Left cardiac atrium (tissue), 4 donors: ENCODE measurements around the gene CDKAL1. TPM values are rescaled to one million over a fixed set of nuclear protein-coding genes. Genes with fewer than 3 reads are reported as not detected.

Source experiments
- ATAC-seq, 2 donors: fragments of 200-7000 bp; cut with Tn5 transposase; one replicate each; pipeline ENCODE4 v1.9.1; 2020; ENCODE audit warnings: mild to moderate bottlenecking in 2 of 2, moderate library complexity in 2 of 2
- DNase-seq: peaks from one replicate; pipeline ENCODE4 v3.0.0-alpha.2; 2020
- intact Hi-C, 2 donors: fragments of 100-400 bp; cut with DNase I; formaldehyde crosslinking; loops; one replicate each; pipeline versions ENCODE4 v1.14.1 to v1.15.1; 2022 to 2023
- total RNA-seq, 2 donors: library from RNA; stranded (reverse); fragmentation: NEBNext Ultra II Directional; extraction: Animal tissue kit (Norgen Biotek cat#: 25700); gene quantifications; one replicate each; pipeline ENCODE4 v1.2.1, GENCODE V29; 2021
- donor health status: DM: no; HTN: yes; CAD: no.
- donor health status: DM: no; HTN: yes; CAD: no; lungs with severe emphysema.
- donor health status: DM: yes; HTN: yes; CAD: no.
- donor health status: Dilated cardiomyopathy.

CDKAL1 gene
- total RNA-seq, 2 donors from 2014 or later: 9.8 to 10.8 TPM

- intact Hi-C loops: no loop called here
- DNase-seq (no peak), ATAC-seq (no peak)
These were observed 668.3 kb downstream of the CDKAL1 start for GRCh38 chr6:21202521-21202920.

- ATAC-seq: no peak
These were observed 670.7 kb downstream of the CDKAL1 start for GRCh38 chr6:21204951-21205350.

GRCh38 chr6:21208081-21208795 lies 674.0 kb downstream of the CDKAL1 start:
- intact Hi-C loops: no loop called here
- no peak for DNase-seq
- no peak for ATAC-seq

More at GRCh38 chr6:21204951-21205350, 670.7 kb downstream of the CDKAL1 start:
- intact Hi-C loops: no loop called here
- no peak for DNase-seq

GRCh38 chr6:21208796-21209186 lies 674.5 kb downstream of the CDKAL1 start:
- intact Hi-C loops: no loop called here
- DNase-seq (no peak), ATAC-seq (no peak)

GRCh38 chr6:21213492-21213891 lies 679.2 kb downstream of the CDKAL1 start:
- intact Hi-C loops: no loop called here
- DNase-seq (no peak), ATAC-seq (no peak)

DNA sequence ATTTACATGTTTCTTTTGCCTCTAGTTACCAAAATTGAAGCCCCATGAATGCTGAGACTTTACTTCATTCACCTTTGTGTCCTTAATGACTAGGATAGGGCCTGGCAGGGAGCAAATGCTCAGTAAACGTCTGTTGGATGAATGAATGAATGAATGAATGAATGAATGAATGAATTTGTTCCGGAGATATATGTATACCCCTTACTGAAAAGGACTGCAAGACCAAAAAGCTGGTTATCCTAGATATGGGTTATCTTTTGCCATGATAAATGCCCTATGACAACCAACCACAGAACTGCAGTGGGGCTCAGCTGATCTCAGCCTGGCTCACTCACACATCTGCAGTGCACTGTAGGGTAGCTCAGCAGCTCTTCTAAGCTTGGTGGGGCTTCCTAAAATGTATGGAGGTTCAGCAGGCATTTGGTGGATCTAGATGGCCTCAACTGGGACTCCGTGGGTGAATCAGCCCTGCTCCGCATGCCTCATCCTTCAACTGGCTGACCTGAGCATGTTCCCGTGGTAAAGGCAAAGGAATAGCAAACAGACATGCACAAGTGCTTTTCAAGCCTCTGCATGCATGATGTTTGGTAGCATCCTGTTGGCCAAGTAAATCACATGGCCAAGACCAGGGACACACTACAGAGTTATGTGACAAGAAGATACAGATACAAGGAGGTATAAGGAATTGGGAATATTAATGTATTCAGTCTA lies 680.6 kb downstream of the CDKAL1 start:
- DNase-seq (no peak), ATAC-seq (no peak)
- intact Hi-C loops: no loop called here

DNA sequence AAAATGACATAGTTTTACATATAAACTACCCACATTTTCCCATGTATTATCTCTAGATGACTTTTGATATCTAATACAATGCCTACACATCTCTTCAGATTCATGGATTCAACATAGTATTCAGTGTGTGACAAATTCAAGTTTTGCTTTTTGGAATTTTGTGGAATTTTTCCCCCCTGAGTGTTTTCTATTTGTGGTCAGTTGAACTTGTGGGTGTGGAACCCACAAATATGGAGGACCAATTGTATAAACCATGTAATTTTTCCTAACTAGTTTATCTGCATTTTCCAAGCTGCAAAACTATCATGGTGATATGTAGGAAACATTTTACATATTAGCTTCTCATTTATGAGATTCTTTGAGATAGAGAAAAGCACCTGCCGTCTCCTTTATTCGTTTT lies 685.0 kb downstream of the CDKAL1 start:
- DNase-seq (no peak), ATAC-seq (no peak)
- intact Hi-C loops: no loop called here

GRCh38 chr6:21219856-21220255 lies 685.6 kb downstream of the CDKAL1 start:
- intact Hi-C loops: no loop called here
- DNase-seq (no peak), ATAC-seq (no peak)

- no peak for DNase-seq
- intact Hi-C loops: no loop called here
- ATAC-seq: no peak
These were observed 686.2 kb downstream of the CDKAL1 start for GRCh38 chr6:21220271-21220987.

DNA sequence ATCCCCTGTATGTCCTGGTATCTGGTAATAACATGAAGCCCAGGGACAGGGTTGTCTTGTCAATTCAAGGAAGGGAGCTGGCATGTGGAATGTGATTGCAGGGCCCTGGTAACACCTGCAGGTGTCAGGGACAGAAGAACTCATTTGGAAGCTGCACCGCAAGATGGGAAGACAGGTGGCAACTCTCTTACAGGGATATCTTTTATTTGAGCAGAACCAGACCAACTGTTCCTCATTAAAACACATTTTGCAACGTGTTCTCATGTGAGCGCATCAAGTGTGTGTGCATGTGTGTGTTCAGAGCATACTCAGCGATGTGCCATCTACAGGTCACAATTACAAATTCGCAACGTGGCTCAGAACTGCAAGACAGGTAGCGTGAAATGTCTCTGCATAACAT lies 688.4 kb downstream of the CDKAL1 start:
- DNase-seq: no peak
- intact Hi-C loops: no loop called here
- no peak for ATAC-seq

DNA sequence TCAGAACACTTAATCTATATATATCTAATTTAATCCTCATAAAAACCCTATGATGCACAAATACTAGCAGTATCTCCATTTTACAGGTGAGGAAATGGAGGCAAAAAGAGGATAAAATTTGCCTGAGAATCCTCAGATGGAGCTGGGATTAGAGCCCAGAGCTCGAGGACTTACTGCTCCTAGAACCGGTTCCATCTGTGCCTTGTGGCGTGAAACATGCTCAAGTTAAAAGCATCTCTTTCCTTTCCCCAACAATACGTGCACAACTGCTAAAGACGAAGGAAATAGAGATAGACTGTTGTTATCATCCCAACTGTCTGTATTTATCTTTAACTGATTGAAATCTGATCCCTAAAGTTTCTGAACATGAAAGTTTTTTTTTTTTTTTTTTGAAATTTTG lies 691.7 kb downstream of the CDKAL1 start:
- DNase-seq (no peak), ATAC-seq (no peak)
- intact Hi-C loops: no loop called here

- ATAC-seq: no peak
- intact Hi-C loops: no loop called here
These were observed 693.2 kb downstream of the CDKAL1 start for GRCh38 chr6:21227486-21227885.

DNA sequence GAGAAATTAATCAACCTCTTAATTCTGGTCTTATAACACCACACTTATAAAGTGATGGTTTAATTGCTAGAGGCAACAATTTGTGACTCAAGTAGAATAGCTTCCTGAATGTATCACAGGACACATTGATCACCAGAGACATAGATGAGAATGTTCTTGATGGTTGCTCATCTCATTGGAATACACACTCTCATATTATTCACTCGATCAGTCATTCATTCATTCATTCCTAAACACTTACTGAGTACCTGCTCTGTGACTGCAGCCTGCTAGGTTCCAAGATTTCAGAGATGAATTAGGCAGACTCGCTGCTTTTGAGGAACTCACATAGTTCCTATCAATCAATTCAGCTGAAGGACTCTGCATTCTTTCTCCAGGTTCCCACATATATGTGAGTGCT lies 694.2 kb downstream of the CDKAL1 start:
- no peak for DNase-seq
- ATAC-seq: no peak
- intact Hi-C loops: no loop called here

More at GRCh38 chr6:21227486-21227885, 693.2 kb downstream of the CDKAL1 start:
- no peak for DNase-seq

GRCh38 chr6:21228876-21229460 lies 694.7 kb downstream of the CDKAL1 start:
- intact Hi-C loops: no loop called here
- no peak for DNase-seq

DNA sequence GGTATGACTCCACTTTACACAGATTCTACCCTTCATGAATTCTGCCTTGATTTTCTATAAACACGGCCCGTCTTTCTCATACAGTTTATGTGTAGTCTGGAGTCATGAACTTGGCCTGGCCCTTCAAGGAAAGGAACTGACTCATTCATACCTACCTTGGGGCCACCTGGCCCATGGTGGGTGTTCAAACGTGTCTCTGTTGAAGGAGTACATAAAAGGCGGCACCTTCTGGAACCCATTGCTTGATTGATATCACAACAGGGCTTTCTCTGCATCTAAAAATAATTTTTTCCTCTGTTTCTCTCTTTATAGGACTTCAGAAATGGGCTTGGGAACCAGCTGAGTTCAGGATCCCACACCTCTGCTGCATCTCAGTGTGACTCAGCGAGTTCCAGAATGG lies 696.3 kb downstream of the CDKAL1 start:
- DNase-seq (no peak), ATAC-seq (no peak)
- intact Hi-C loops: no loop called here

More at GRCh38 chr6:21228876-21229460, 694.7 kb downstream of the CDKAL1 start:
- no peak for ATAC-seq

- no peak for DNase-seq
- no peak for ATAC-seq
- intact Hi-C loops: no loop called here
These were observed 700.9 kb downstream of the CDKAL1 start for GRCh38 chr6:21235162-21235561.

DNA sequence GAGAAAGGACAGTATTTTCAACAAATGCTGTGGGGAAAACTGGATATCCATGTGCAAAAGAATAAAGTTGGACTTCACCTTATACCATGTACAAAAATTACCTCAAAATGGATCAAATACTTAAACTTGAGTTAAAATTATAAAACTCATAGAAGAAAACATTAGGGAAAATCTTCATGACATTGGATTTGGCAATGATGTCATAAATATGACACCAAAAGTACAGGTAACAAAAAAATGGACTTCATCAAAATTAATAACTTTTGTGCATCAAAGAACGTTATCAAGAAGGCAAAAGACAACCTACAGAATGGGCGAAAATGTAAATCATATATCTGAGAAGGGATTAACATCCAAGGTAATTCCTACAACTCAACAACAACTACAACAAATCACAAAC lies 704.0 kb downstream of the CDKAL1 start:
- ATAC-seq (no peak), DNase-seq (no peak)
- intact Hi-C loops: no loop called here

- no peak for DNase-seq
- ATAC-seq: no peak
- intact Hi-C loops: no loop called here
These were observed 706.5 kb downstream of the CDKAL1 start for GRCh38 chr6:21240709-21241108.

DNA sequence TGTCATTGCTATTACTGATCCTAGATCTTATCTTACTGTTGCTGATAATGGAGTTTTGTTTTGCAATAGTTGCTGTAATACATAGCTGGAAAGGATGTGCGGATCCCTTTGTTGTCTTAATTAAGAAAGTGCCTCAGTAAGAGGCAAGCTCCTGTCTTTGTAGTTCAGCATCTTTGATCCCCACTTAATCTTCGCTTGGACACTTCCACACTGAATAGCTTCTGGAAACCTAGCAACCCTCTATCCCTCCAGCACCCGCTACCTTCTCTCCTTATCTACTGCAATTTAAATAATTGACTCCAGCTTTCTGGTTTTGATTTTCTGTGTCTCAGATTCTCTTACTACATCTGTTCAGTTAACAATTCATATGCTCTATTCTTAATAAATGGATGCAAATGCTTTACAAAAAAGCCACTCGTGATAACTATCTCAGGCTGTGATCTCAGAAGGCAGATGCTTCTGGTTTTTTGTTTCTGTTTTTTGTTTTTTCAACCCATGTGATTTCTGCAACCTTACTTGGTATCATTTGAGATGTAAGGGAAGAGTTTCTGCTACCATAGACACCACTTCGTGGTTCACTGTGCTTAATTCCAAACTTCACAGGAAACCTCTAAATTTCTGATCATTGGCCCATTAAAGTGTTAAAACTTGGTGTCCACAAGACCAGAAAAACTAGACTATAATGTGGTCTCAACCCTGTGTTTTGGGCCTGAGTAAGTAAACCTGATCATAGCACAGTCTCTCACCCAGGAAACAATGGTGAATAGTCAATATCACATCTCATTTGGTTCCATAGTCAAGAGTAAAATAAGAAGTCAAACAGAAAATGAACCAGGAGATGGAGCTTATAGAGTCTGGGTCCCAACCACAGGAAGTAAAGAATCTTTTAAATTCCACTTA lies 707.2 kb downstream of the CDKAL1 start:
- intact Hi-C loops: no loop called here
- ATAC-seq (no peak), DNase-seq (no peak)
